ENCODE measurements around the gene BACH1.
"Not testable (repeated sequence)": the region's sequence is repeated elsewhere in the genome, so short reads cannot be mapped to it uniquely, and the experiment has no call there.

BACH1 gene

DNA sequence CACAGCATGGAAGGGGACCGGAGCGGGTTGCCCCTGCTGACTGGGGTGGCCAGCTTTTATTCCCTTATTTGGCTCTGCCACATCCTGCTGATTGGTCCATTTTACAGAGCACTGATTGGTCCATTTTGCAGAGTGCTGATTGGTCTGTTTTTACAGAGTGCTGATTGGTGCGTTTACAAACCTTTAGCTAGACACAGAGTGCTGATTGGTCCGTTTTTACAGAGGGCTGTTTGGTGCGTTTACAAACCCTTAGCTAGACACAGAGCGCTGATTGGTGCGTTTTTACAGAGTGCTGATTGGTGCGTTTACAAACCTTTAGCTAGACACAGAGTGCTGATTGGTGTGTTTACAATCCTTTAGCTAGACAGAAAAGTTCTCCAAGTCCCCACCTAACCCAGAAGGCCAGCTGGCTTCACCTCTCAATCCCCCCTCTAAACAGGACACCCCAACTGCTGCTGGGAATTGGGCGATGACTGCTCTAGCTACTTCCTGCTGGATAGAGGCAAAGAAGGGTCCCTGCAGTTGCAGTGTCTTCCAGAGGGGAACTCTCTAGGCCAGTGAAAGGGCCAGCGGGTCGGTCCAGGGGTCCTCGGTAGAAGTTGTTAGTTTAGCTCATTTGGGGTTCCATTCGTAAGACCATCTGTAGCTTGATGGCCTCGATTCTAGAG, 56.5 kb downstream of the BACH1 start:
- not testable (repeated sequence) for H3K4me3 ChIP-seq (ENCODE audit: low read depth in 1 of 2, low read length in 2 of 2); H3K27ac ChIP-seq (ENCODE audit: low read depth, low read length); H3K9ac ChIP-seq (ENCODE audit: low read depth in 1 of 2, low read length in 2 of 2); H3K36me3 ChIP-seq (ENCODE audit: control insufficient read depth in 1 of 2, insufficient read depth in 2 of 2, low read length in 2 of 2); H3K9me3 ChIP-seq (ENCODE audit: control insufficient read depth in 1 of 2, low read length in 2 of 2); H3K4me1 ChIP-seq (ENCODE audit: control insufficient read depth in 1 of 2, insufficient read depth in 2 of 2, low read length in 2 of 2); H3K27me3 ChIP-seq (ENCODE audit: control insufficient read depth in 1 of 2, insufficient read depth in 2 of 2, low read length in 2 of 2)

GRCh38 chr21:29356291-29356690, 57.6 kb downstream of the BACH1 start:
- not testable (repeated sequence) for H3K9me3 ChIP-seq (ENCODE audit: control insufficient read depth in 1 of 2, low read length in 2 of 2); H3K9ac ChIP-seq (ENCODE audit: low read depth in 1 of 2, low read length in 2 of 2); H3K27ac ChIP-seq (ENCODE audit: low read depth, low read length); H3K27me3 ChIP-seq (ENCODE audit: control insufficient read depth in 1 of 2, insufficient read depth in 2 of 2, low read length in 2 of 2); H3K4me1 ChIP-seq (ENCODE audit: control insufficient read depth in 1 of 2, insufficient read depth in 2 of 2, low read length in 2 of 2); H3K36me3 ChIP-seq (ENCODE audit: control insufficient read depth in 1 of 2, insufficient read depth in 2 of 2, low read length in 2 of 2); H3K4me3 ChIP-seq (ENCODE audit: low read depth in 1 of 2, low read length in 2 of 2)

DNA sequence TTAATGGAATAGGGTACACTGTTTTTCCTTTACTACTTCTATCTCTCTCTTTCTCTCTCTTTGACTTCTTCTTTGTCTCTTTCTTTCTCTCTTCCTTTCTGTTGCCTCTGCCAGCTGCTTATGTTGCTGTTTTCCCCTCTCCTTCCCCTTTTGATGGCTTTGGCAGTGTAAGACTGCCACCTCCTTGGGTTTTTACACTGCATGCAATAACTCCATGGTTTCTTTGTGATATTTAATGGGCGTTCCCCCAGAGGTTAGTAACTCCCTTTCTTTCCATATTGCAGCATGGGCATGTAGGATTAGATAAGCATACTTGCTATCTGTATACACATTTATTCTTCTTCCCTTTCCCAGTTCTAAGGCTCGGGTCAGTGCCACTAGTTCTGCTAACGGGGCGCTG, 58.1 kb downstream of the BACH1 start:
- H3K27me3 ChIP-seq (ENCODE audit: control insufficient read depth in 1 of 2, insufficient read depth in 2 of 2, low read length in 2 of 2); H3K36me3 ChIP-seq (ENCODE audit: control insufficient read depth in 1 of 2, insufficient read depth in 2 of 2, low read length in 2 of 2); H3K4me3 ChIP-seq (ENCODE audit: low read depth in 1 of 2, low read length in 2 of 2); H3K4me1 ChIP-seq (ENCODE audit: control insufficient read depth in 1 of 2, insufficient read depth in 2 of 2, low read length in 2 of 2); H3K9me3 ChIP-seq (ENCODE audit: control insufficient read depth in 1 of 2, low read length in 2 of 2); H3K27ac ChIP-seq (ENCODE audit: low read depth, low read length); H3K9ac ChIP-seq (ENCODE audit: low read depth in 1 of 2, low read length in 2 of 2): not testable (repeated sequence)

GRCh38 chr21:29359718-29360117, 61.0 kb downstream of the BACH1 start:
- Histone ChIP-seq H3K9me3 (ENCODE audit: control insufficient read depth in 1 of 2, low read length in 2 of 2) (no peaks in the 10 kb centered on the region), H3K9ac (ENCODE audit: low read depth in 1 of 2, low read length in 2 of 2) (no peak overlapping the region), H3K27me3 (ENCODE audit: control insufficient read depth in 1 of 2, insufficient read depth in 2 of 2, low read length in 2 of 2) (no peaks in the 10 kb centered on the region), H3K36me3 (ENCODE audit: control insufficient read depth in 1 of 2, insufficient read depth in 2 of 2, low read length in 2 of 2) (peaks cover 0 to 4% of the 10 kb centered on the region in 2 donors), H3K27ac (ENCODE audit: low read depth, low read length) (no peak overlapping the region), H3K4me3 (ENCODE audit: low read depth in 1 of 2, low read length in 2 of 2) (no peak overlapping the region), H3K4me1 (ENCODE audit: control insufficient read depth in 1 of 2, insufficient read depth in 2 of 2, low read length in 2 of 2) (peaks cover 0 to 3% of the 10 kb centered on the region in 2 donors)

- H3K27me3 ChIP-seq (ENCODE audit: control insufficient read depth in 1 of 2, insufficient read depth in 2 of 2, low read length in 2 of 2): no peaks in the 10 kb centered on the region
- peaks cover 0 to 4% of the 10 kb centered on the region in 2 donors for H3K36me3 ChIP-seq (ENCODE audit: control insufficient read depth in 1 of 2, insufficient read depth in 2 of 2, low read length in 2 of 2)
- no peaks in the 10 kb centered on the region for H3K9me3 ChIP-seq (ENCODE audit: control insufficient read depth in 1 of 2, low read length in 2 of 2)
- H3K9ac ChIP-seq (ENCODE audit: low read depth in 1 of 2, low read length in 2 of 2): no peak overlapping the region
- no peak overlapping the region for H3K4me3 ChIP-seq (ENCODE audit: low read depth in 1 of 2, low read length in 2 of 2)
- no peak overlapping the region for H3K27ac ChIP-seq (ENCODE audit: low read depth, low read length)
- H3K4me1 ChIP-seq (ENCODE audit: control insufficient read depth in 1 of 2, insufficient read depth in 2 of 2, low read length in 2 of 2): peaks cover 0 to 3% of the 10 kb centered on the region in 2 donors
Measured at GRCh38 chr21:29360799-29361765, 62.4 kb downstream of the BACH1 start.

GRCh38 chr21:29362758-29363157, 64.0 kb downstream of the BACH1 start:
- no peak overlapping the region for H3K27ac ChIP-seq (ENCODE audit: low read depth, low read length)
- H3K4me1 ChIP-seq (ENCODE audit: control insufficient read depth in 1 of 2, insufficient read depth in 2 of 2, low read length in 2 of 2): peaks cover 0 to 3% of the 10 kb centered on the region in 2 donors
- no peak overlapping the region for H3K9ac ChIP-seq (ENCODE audit: low read depth in 1 of 2, low read length in 2 of 2)
- H3K4me3 ChIP-seq (ENCODE audit: low read depth in 1 of 2, low read length in 2 of 2): no peak overlapping the region
- peaks cover 0 to 4% of the 10 kb centered on the region in 2 donors for H3K36me3 ChIP-seq (ENCODE audit: control insufficient read depth in 1 of 2, insufficient read depth in 2 of 2, low read length in 2 of 2)
- no peaks in the 10 kb centered on the region for H3K27me3 ChIP-seq (ENCODE audit: control insufficient read depth in 1 of 2, insufficient read depth in 2 of 2, low read length in 2 of 2)
- H3K9me3 ChIP-seq (ENCODE audit: control insufficient read depth in 1 of 2, low read length in 2 of 2): peaks cover 0 to 2% of the 10 kb centered on the region in 2 donors

- H3K9ac ChIP-seq (ENCODE audit: low read depth in 1 of 2, low read length in 2 of 2): no peak overlapping the region
- no peak overlapping the region for H3K4me3 ChIP-seq (ENCODE audit: low read depth in 1 of 2, low read length in 2 of 2)
- H3K4me1 ChIP-seq (ENCODE audit: control insufficient read depth in 1 of 2, insufficient read depth in 2 of 2, low read length in 2 of 2): peaks cover 0 to 3% of the 10 kb centered on the region in 2 donors
- peaks cover 0 to 4% of the 10 kb centered on the region in 2 donors for H3K36me3 ChIP-seq (ENCODE audit: control insufficient read depth in 1 of 2, insufficient read depth in 2 of 2, low read length in 2 of 2)
- peaks cover 0 to 2% of the 10 kb centered on the region in 2 donors for H3K9me3 ChIP-seq (ENCODE audit: control insufficient read depth in 1 of 2, low read length in 2 of 2)
- no peaks in the 10 kb centered on the region for H3K27me3 ChIP-seq (ENCODE audit: control insufficient read depth in 1 of 2, insufficient read depth in 2 of 2, low read length in 2 of 2)
- no peak overlapping the region for H3K27ac ChIP-seq (ENCODE audit: low read depth, low read length)
Measured at GRCh38 chr21:29365661-29366265, 67.0 kb downstream of the BACH1 start.

- H3K9me3 ChIP-seq (ENCODE audit: control insufficient read depth in 1 of 2, low read length in 2 of 2): peaks cover 0 to 2% of the 10 kb centered on the region in 2 donors
- H3K27ac ChIP-seq (ENCODE audit: low read depth, low read length): no peak overlapping the region
- H3K9ac ChIP-seq (ENCODE audit: low read depth in 1 of 2, low read length in 2 of 2): no peak overlapping the region
- peaks cover 0 to 4% of the 10 kb centered on the region in 2 donors for H3K36me3 ChIP-seq (ENCODE audit: control insufficient read depth in 1 of 2, insufficient read depth in 2 of 2, low read length in 2 of 2)
- no peaks in the 10 kb centered on the region for H3K27me3 ChIP-seq (ENCODE audit: control insufficient read depth in 1 of 2, insufficient read depth in 2 of 2, low read length in 2 of 2)
- H3K4me3 ChIP-seq (ENCODE audit: low read depth in 1 of 2, low read length in 2 of 2): no peak overlapping the region
- peaks cover 0 to 2% of the 10 kb centered on the region in 2 donors for H3K4me1 ChIP-seq (ENCODE audit: control insufficient read depth in 1 of 2, insufficient read depth in 2 of 2, low read length in 2 of 2)
Measured at GRCh38 chr21:29366532-29366931, 67.8 kb downstream of the BACH1 start.

- Histone ChIP-seq H3K27me3 (ENCODE audit: control insufficient read depth in 1 of 2, insufficient read depth in 2 of 2, low read length in 2 of 2) (no peaks in the 10 kb centered on the region), H3K27ac (ENCODE audit: low read depth, low read length) (no peak overlapping the region), H3K9me3 (ENCODE audit: control insufficient read depth in 1 of 2, low read length in 2 of 2) (peaks cover 0 to 2% of the 10 kb centered on the region in 2 donors), H3K9ac (ENCODE audit: low read depth in 1 of 2, low read length in 2 of 2) (no peak overlapping the region), H3K4me1 (ENCODE audit: control insufficient read depth in 1 of 2, insufficient read depth in 2 of 2, low read length in 2 of 2) (no peaks in the 10 kb centered on the region), H3K36me3 (ENCODE audit: control insufficient read depth in 1 of 2, insufficient read depth in 2 of 2, low read length in 2 of 2) (peaks cover 0 to 4% of the 10 kb centered on the region in 2 donors), H3K4me3 (ENCODE audit: low read depth in 1 of 2, low read length in 2 of 2) (no peak overlapping the region)
Measured at GRCh38 chr21:29367335-29367734, 68.6 kb downstream of the BACH1 start.

DNA sequence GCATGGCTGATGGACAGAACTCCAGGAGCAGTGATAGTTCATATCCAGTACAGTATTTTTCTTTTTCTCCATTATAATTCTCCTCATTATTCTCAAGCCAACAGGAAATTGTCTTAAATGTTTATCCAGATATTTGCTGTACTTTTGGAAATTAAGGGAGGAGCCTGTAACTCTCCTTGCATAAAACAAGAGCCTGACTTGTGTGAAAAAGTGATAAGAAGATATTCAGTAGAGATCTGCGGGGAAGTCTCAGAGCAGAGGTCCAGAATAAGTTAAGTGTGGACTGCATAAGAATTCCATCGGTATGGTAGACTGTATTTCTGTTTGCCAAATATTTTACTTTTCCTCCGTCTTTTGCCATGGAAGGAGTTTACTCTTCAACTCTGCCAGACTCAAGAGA, 70.2 kb downstream of the BACH1 start:
- Histone ChIP-seq H3K27me3 (ENCODE audit: control insufficient read depth in 1 of 2, insufficient read depth in 2 of 2, low read length in 2 of 2) (no peaks in the 10 kb centered on the region), H3K27ac (ENCODE audit: low read depth, low read length) (no peak overlapping the region), H3K4me3 (ENCODE audit: low read depth in 1 of 2, low read length in 2 of 2) (no peak overlapping the region), H3K36me3 (ENCODE audit: control insufficient read depth in 1 of 2, insufficient read depth in 2 of 2, low read length in 2 of 2) (no peaks in the 10 kb centered on the region), H3K4me1 (ENCODE audit: control insufficient read depth in 1 of 2, insufficient read depth in 2 of 2, low read length in 2 of 2) (no peaks in the 10 kb centered on the region), H3K9me3 (ENCODE audit: control insufficient read depth in 1 of 2, low read length in 2 of 2) (peaks cover 0 to 2% of the 10 kb centered on the region in 2 donors), H3K9ac (ENCODE audit: low read depth in 1 of 2, low read length in 2 of 2) (no peak overlapping the region)

Data from duodenal mucosa (tissue), 2 donors.